Nephron (organoid): ENCODE results near the gene SRMS.

ENCODE experiments used
- H3K27ac Mint-ChIP-seq, 3 experiments: 2 replicates each; pipeline ENCODE4 v1.8.0; 2020; ENCODE audit warnings: mixed read lengths in 3 of 3, mild to moderate bottlenecking in 2 of 3, moderate library complexity in 1 of 3
- H3K27me3 Mint-ChIP-seq: 2 replicates; pipeline ENCODE4 v1.8.0; 2021; ENCODE audit warnings: low read depth, mild to moderate bottlenecking, moderate library complexity, mixed read lengths
- H3K36me3 Mint-ChIP-seq: 2 replicates; pipeline ENCODE4 v1.8.0; 2020; ENCODE audit warnings: low read depth, mixed read lengths
- H3K4me1 Mint-ChIP-seq: 2 replicates; pipeline ENCODE4 v1.8.0; 2020; ENCODE audit warnings: mixed read lengths
- H3K4me3 Mint-ChIP-seq, 3 experiments: 2 replicates each; pipeline ENCODE4 v1.8.0; 2020; ENCODE audit warnings: mild to moderate bottlenecking in 3 of 3, mixed read lengths in 3 of 3, moderate library complexity in 2 of 3
- H3K9me3 Mint-ChIP-seq: 2 replicates; pipeline ENCODE4 v1.8.0; 2020; ENCODE audit warnings: mixed read lengths
- CTCF ChIP-seq, 3 experiments: fragments of 200-600 bp; sonication (generic); IDR thresholded peaks; one replicate each; pipeline ENCODE4 v1.5.0; 2021; ENCODE audit warnings: antibody characterized with exemption in 3 of 3; ENCODE audit not compliant: unreplicated experiment in 3 of 3

The SRMS gene

GRCh38 chr20:63587776-63588591, 40.4 kb upstream of the SRMS start:
- Mint-ChIP-seq H3K27ac (no peak overlapping the region), H3K4me1 (peaks cover 11% of the 10 kb centered on the region), H3K9me3 (no peaks in the 10 kb centered on the region), H3K27me3 (no peaks in the 10 kb centered on the region), H3K4me3 (no peak overlapping the region), H3K36me3 (peaks cover 20% of the 10 kb centered on the region)
- TF ChIP-seq CTCF (IDR thresholded peaks at IDR 0.05; ENCODE audit: unreplicated experiment in 3 of 3): no peak

GRCh38 chr20:63587256-63587655, 39.7 kb upstream of the SRMS start:
- Mint-ChIP-seq H3K27me3 (no peaks in the 10 kb centered on the region), H3K9me3 (no peaks in the 10 kb centered on the region), H3K36me3 (peaks cover 20% of the 10 kb centered on the region), H3K4me1 (peaks cover 16% of the 10 kb centered on the region), H3K4me3 (no peak overlapping the region), H3K27ac (no peak overlapping the region)
- TF ChIP-seq CTCF (IDR thresholded peaks at IDR 0.05; ENCODE audit: unreplicated experiment in 3 of 3): no peak

GRCh38 chr20:63586797-63587196, 39.2 kb upstream of the SRMS start:
- H3K27me3 Mint-ChIP-seq: no peaks in the 10 kb centered on the region
- no peak overlapping the region for H3K4me3 Mint-ChIP-seq
- no peak overlapping the region for H3K27ac Mint-ChIP-seq
- H3K4me1 Mint-ChIP-seq: peaks cover 16% of the 10 kb centered on the region
- H3K36me3 Mint-ChIP-seq: peaks cover 20% of the 10 kb centered on the region
- H3K9me3 Mint-ChIP-seq: no peaks in the 10 kb centered on the region
- TF ChIP-seq CTCF (IDR thresholded peaks at IDR 0.05; ENCODE audit: unreplicated experiment in 3 of 3): no peak

- no peaks in the 10 kb centered on the region for H3K27me3 Mint-ChIP-seq
- peaks cover 16% of the 10 kb centered on the region for H3K4me1 Mint-ChIP-seq
- H3K9me3 Mint-ChIP-seq: no peaks in the 10 kb centered on the region
- H3K4me3 Mint-ChIP-seq: no peak overlapping the region
- no peak overlapping the region for H3K27ac Mint-ChIP-seq
- no peak for TF ChIP-seq CTCF (IDR thresholded peaks at IDR 0.05; ENCODE audit: unreplicated experiment in 3 of 3)
- peaks cover 17% of the 10 kb centered on the region for H3K36me3 Mint-ChIP-seq
Observed at GRCh38 chr20:63585616-63586565, 38.3 kb upstream of the SRMS start.

GRCh38 chr20:63582382-63583063, 35.0 kb upstream of the SRMS start:
- Mint-ChIP-seq H3K4me3 (no peak overlapping the region), H3K9me3 (no peaks in the 10 kb centered on the region), H3K4me1 (peaks cover 11% of the 10 kb centered on the region), H3K27me3 (peaks cover 5% of the 10 kb centered on the region), H3K27ac (peak overlapping the region; percentile 35 to 40 (median 36)), H3K36me3 (peaks cover 5% of the 10 kb centered on the region)
- no peak for TF ChIP-seq CTCF (IDR thresholded peaks at IDR 0.05; ENCODE audit: unreplicated experiment in 3 of 3)
